IMR-90 (cell line): ENCODE measurements around the gene ELL. TPM values are rescaled to one million over a fixed set of nuclear protein-coding genes. Genes with fewer than 3 reads are reported as not detected.

Experiments used
- ATAC-seq: fragments of 200-7000 bp; cut with Tn5 transposase; 2 replicates; pipeline ENCODE4 v1.9.1; 2020; ENCODE audit warnings: low read depth, mild to moderate bottlenecking, moderate library complexity
- BruUV-seq: library from RNA; stranded (reverse); fragments of 400-500 nt; replicated peaks from 2 replicates; lab custom pipeline; 2021; lab: Mats Ljungman, UMichigan
- CTCF ChIA-PET: fragments of 300-600 bp; formaldehyde crosslinking; extraction: SDS; loops from one replicate; lab custom pipeline; 2021; ENCODE audit warnings: antibody characterized with exemption; lab: Yijun Ruan, JAX
- POLR2A ChIA-PET: fragments of 300-600 bp; sonication (Branson Sonifier 250); formaldehyde crosslinking; loops from one replicate; lab custom pipeline; 2022; ENCODE audit warnings: antibody characterized with exemption; ENCODE audit not compliant: unreplicated experiment; lab: Charles Lee
- DNase-seq: peaks from one replicate; pipeline ENCODE4 v3.0.0; 2013
- H2AFZ ChIP-seq: replicated peaks from 2 replicates; pipeline ENCODE3; 2013; ENCODE audit warnings: low read length, mild to moderate bottlenecking; ENCODE audit not compliant: poor library complexity
- H2AK5ac ChIP-seq: 2 replicates; pipeline ENCODE4 v1.6.1; 2013; ENCODE audit warnings: low read depth, low read length, inconsistent platforms
- H2AK9ac ChIP-seq: replicated peaks from 2 replicates; pipeline ENCODE3; 2013; ENCODE audit warnings: mild to moderate bottlenecking, low read depth, low read length, moderate library complexity; ENCODE audit not compliant: poor library complexity
- H2BK120ac ChIP-seq: 2 replicates; pipeline ENCODE4 v1.6.1; 2013; ENCODE audit warnings: low read depth, low read length, inconsistent platforms
- H2BK15ac ChIP-seq: 3 replicates; pipeline ENCODE4 v1.6.1; 2013; ENCODE audit warnings: low read depth, low read length, inconsistent platforms
- H2BK20ac ChIP-seq: 2 replicates; pipeline ENCODE4 v1.6.1; 2013; ENCODE audit warnings: low read depth, mild to moderate bottlenecking, inconsistent platforms, low read length, moderate library complexity
- H2BK5ac ChIP-seq: 2 replicates; pipeline ENCODE4 v1.6.1; 2013; ENCODE audit warnings: mild to moderate bottlenecking, low read depth, low read length, inconsistent platforms; ENCODE audit not compliant: poor library complexity, severe bottlenecking
- H3K14ac ChIP-seq: replicated peaks from 2 replicates; pipeline ENCODE4 v1.6.1; 2013; ENCODE audit warnings: low read depth, low read length, inconsistent platforms
- H3K18ac ChIP-seq: 2 replicates; pipeline ENCODE4 v1.6.1; 2013; ENCODE audit warnings: low read depth, low read length, control low read depth
- H3K23ac ChIP-seq: 2 replicates; pipeline ENCODE4 v1.6.1; 2013; ENCODE audit warnings: low read depth, low read length, inconsistent platforms
- H3K27ac ChIP-seq: 2 replicates; pipeline ENCODE4 v1.5.1; 2013; ENCODE audit warnings: mild to moderate bottlenecking, control low read depth, low read length; ENCODE audit not compliant: insufficient read depth
- H3K27me3 ChIP-seq: 2 replicates; pipeline ENCODE4 v1.6.1; 2013; ENCODE audit warnings: low read length; ENCODE audit not compliant: control insufficient read depth, insufficient read depth
- H3K36me3 ChIP-seq: 2 replicates; pipeline ENCODE4 v1.6.1; 2013; ENCODE audit warnings: low read length, mixed read lengths; ENCODE audit not compliant: control insufficient read depth, insufficient read depth
- H3K4ac ChIP-seq: 2 replicates; pipeline ENCODE4 v1.6.1; 2013; ENCODE audit warnings: low read depth, low read length, inconsistent platforms
- H3K4me1 ChIP-seq: 2 replicates; pipeline ENCODE4 v1.6.1; 2013; ENCODE audit warnings: low read length, mixed read lengths; ENCODE audit not compliant: control insufficient read depth, insufficient read depth
- H3K4me2 ChIP-seq: 2 replicates; pipeline ENCODE4 v1.6.1; 2013; ENCODE audit warnings: low read depth, mild to moderate bottlenecking, control low read depth, low read length, moderate library complexity
- H3K4me3 ChIP-seq: 2 replicates; pipeline ENCODE4 v1.5.1; 2013; ENCODE audit warnings: low read depth, mild to moderate bottlenecking, control low read depth, low read length, moderate library complexity; ENCODE audit not compliant: insufficient read depth
- H3K56ac ChIP-seq: 2 replicates; pipeline ENCODE4 v1.6.1; 2013; ENCODE audit warnings: low read length, inconsistent platforms; ENCODE audit not compliant: insufficient read depth; ENCODE audit errors: extremely low read depth
- H3K79me1 ChIP-seq, 2 experiments: 2 replicates each; pipeline ENCODE4 v1.6.1; 2013; ENCODE audit warnings: low read length in 2 of 2, inconsistent platforms in 1 of 2, low read depth in 1 of 2
- H3K9ac ChIP-seq: 2 replicates; pipeline ENCODE4 v1.6.1; 2013; ENCODE audit warnings: low read depth, low read length, control low read depth
- H3K9me1 ChIP-seq: 2 replicates; pipeline ENCODE4 v1.6.1; 2013; ENCODE audit warnings: low read length, inconsistent platforms; ENCODE audit not compliant: insufficient read depth
- H3K9me3 ChIP-seq: 2 replicates; pipeline ENCODE4 v1.6.1; 2013; ENCODE audit warnings: low read length; ENCODE audit not compliant: control insufficient read depth, insufficient read depth
- H4K20me1 ChIP-seq: 2 replicates; pipeline ENCODE4 v1.6.1; 2013; ENCODE audit warnings: low read length, inconsistent platforms; ENCODE audit not compliant: insufficient read depth
- H4K5ac ChIP-seq: 2 replicates; pipeline ENCODE4 v1.6.1; 2013; ENCODE audit warnings: mild to moderate bottlenecking, low read depth, low read length, control low read depth
- H4K8ac ChIP-seq, 2 experiments: 2 replicates each; pipeline ENCODE4 v1.6.1; 2013; ENCODE audit warnings: low read depth in 2 of 2, low read length in 2 of 2, control low read depth in 1 of 2, inconsistent platforms in 1 of 2
- H4K91ac ChIP-seq: 2 replicates; pipeline ENCODE4 v1.6.1; 2013; ENCODE audit warnings: low read depth, low read length, inconsistent platforms; ENCODE audit not compliant: insufficient read depth
- NFE2L2 ChIP-seq: fragments of 150-350 bp; IDR thresholded peaks from 2 replicates; pipeline ENCODE4 v1.6.1; 2016; ENCODE audit warnings: low read depth, mild to moderate bottlenecking, low read length
- WGBS, 2 experiments: methylation state at CpG; one replicate each; pipeline versions ENCODE4 v1.1.5 to v1.1.7; 2013; ENCODE audit warnings: missing lambda C conversion rate in 2 of 2; ENCODE audit not compliant: insufficient read length in 1 of 2; ENCODE audit errors: extremely low coverage in 2 of 2; 5-methylcytosine and 5-hydroxymethylcytosine counted together
- dilution Hi-C: fragments of 300-500 bp; cut with HindIII; formaldehyde crosslinking; loops from one replicate; pipeline ENCODE4 v1.14.3; 2018; ENCODE audit warnings: low sequenced_read_pairs; ENCODE audit not compliant: unreplicated experiment
- in situ Hi-C: fragments of 300-500 bp; cut with MboI; formaldehyde crosslinking; loops from 3 replicates; pipeline ENCODE4 v1.14.3; 2019; ENCODE audit warnings: low sequenced_read_pairs, inconsistent platforms, mixed read lengths
- intact Hi-C: fragments of 100-400 bp; cut with micrococcal nuclease; formaldehyde crosslinking; loops from 2 replicates; pipeline ENCODE4 v1.10.0; 2022
- polyA plus RNA-seq, 3 experiments: library from polyadenylated mRNA; depleted of rRNA; stranded (reverse); fragments of >200 nt; gene quantifications; 2 replicates each; pipeline ENCODE4 v1.2.3, GENCODE V29; 2012; ENCODE audit warnings: low replicate concordance in 1 of 3
- total RNA-seq: library from RNA; depleted of rRNA; stranded (reverse); fragments of >200 nt; gene quantifications from 2 replicates; pipeline ENCODE4 v1.2.3, GENCODE V29; 2012

Gene ELL
- total and polyA plus RNA-seq, 2 of the 4 experiments (the other 2 are of a cell fraction), result 6.3 to 13.1 TPM

DNA sequence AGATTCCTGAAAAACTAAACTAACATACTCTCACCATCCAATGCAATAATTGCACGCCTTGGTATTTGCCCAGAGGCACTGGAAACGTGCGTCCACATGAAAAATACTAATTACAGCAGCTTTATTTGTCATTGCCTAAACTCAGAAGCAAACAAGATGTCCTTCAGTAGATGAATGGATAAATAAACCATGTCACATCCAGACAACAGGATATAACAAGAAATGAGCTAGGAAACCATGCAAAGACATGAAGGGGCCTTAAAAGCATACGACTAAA, 25.0 kb downstream of the ELL start:
- Histone ChIP-seq H4K20me1 (peaks cover 100% of the 10 kb centered on the region), H3K56ac (no peak overlapping the region), H2AK9ac (no peak overlapping the region), H3K4ac (no peak overlapping the region), H4K8ac (no peak overlapping the region), H2BK15ac (no peak overlapping the region), H2BK5ac (no peak overlapping the region), H3K14ac (0 out of 2 replicates have a peak overlapping the region, but pooled peaks have one; percentile 52), H3K23ac (no peak overlapping the region), H3K36me3 (no peaks in the 10 kb centered on the region), H3K4me1 (peaks cover 25% of the 10 kb centered on the region), H2AFZ (no peak overlapping the region), H3K79me1 (peaks cover 20 to 100% of the 10 kb centered on the region in 2 experiments; a peak in 3 of 4 replicates), H2AK5ac (no peak overlapping the region), H3K9ac (no peak overlapping the region), H4K91ac (no peak overlapping the region), H4K5ac (no peak overlapping the region), H3K4me3 (no peak overlapping the region), H3K27me3 (no peaks in the 10 kb centered on the region), H3K9me3 (no peaks in the 10 kb centered on the region), H3K9me1 (peaks cover 70% of the 10 kb centered on the region), H2BK20ac (no peak overlapping the region), H3K18ac (no peak overlapping the region), H2BK120ac (no peak overlapping the region), H3K4me2 (no peak overlapping the region), H3K27ac (no peak overlapping the region)
- intact Hi-C loops (no loop called here), dilution Hi-C loops (no loop called here), in situ Hi-C loops (no loop called here)
- POLR2A ChIA-PET, result no interaction called here
- no peak for TF ChIP-seq NFE2L2
- no TSS peak for BruUV-seq
- ATAC-seq (no peak), DNase-seq (no peak)
- CTCF ChIA-PET, result no interaction called here
- WGBS, 2 experiments, result 83% methylated on average over 1 of the region's 4 CpGs; no CpG with 5 or more reads in 1 of the 2 experiments
